MM.1S (cell line): ENCODE data around the gene DDB1.

Experiments used
- DNase-seq: peaks from one replicate; pipeline ENCODE4 v3.0.0-alpha.2; 2015
- H2AFZ ChIP-seq: fragments of 300-600 bp; sonication (generic); 2 replicates; pipeline ENCODE4 v1.6.0; 2016; ENCODE audit warnings: antibody characterized with exemption, low read length
- H3F3A ChIP-seq: fragments of 300-600 bp; sonication (generic); 2 replicates; pipeline ENCODE4 v1.6.1; 2016; ENCODE audit warnings: mild to moderate bottlenecking, antibody characterized with exemption, low read length, moderate library complexity, mixed read lengths; ENCODE audit not compliant: insufficient read depth
- H3K27ac ChIP-seq: fragments of 300-600 bp; sonication (generic); 2 replicates; pipeline ENCODE4 v1.5.1; 2016; ENCODE audit warnings: mild to moderate bottlenecking, low read length
- H3K27me3 ChIP-seq: fragments of 300-600 bp; sonication (generic); replicated peaks from 2 replicates; pipeline ENCODE4 v1.6.0; 2016; ENCODE audit warnings: low read length; ENCODE audit not compliant: insufficient read depth
- H3K36me3 ChIP-seq: fragments of 300-600 bp; sonication (generic); replicated peaks from 2 replicates; pipeline ENCODE4 v1.6.1; 2016; ENCODE audit warnings: mild to moderate bottlenecking, low read length, mixed read lengths; ENCODE audit not compliant: insufficient read depth
- H3K4me1 ChIP-seq: fragments of 300-600 bp; sonication (generic); 2 replicates; pipeline ENCODE4 v1.6.1; 2016; ENCODE audit warnings: low read length, mixed read lengths
- H3K4me2 ChIP-seq: fragments of 300-600 bp; sonication (generic); 2 replicates; pipeline ENCODE4 v1.6.0; 2016; ENCODE audit warnings: low read depth, low read length
- H3K4me3 ChIP-seq: fragments of 300-600 bp; sonication (generic); 2 replicates; pipeline ENCODE4 v1.5.1; 2016; ENCODE audit warnings: low read length, mixed read lengths
- H3K79me2 ChIP-seq: fragments of 300-600 bp; sonication (generic); 2 replicates; pipeline ENCODE4 v1.6.1; 2016; ENCODE audit warnings: mixed run types, low read length, mixed read lengths
- H3K9ac ChIP-seq: fragments of 300-600 bp; sonication (generic); 2 replicates; pipeline ENCODE4 v1.6.1; 2016; ENCODE audit warnings: low read length, mixed read lengths
- H3K9me2 ChIP-seq: fragments of 300-600 bp; sonication (generic); replicated peaks from 2 replicates; pipeline ENCODE4 v1.6.1; 2016; ENCODE audit warnings: mild to moderate bottlenecking, low read length, mixed read lengths; ENCODE audit not compliant: insufficient read depth
- H3K9me3 ChIP-seq: fragments of 300-600 bp; sonication (generic); replicated peaks from 2 replicates; pipeline ENCODE4 v1.6.1; 2016; ENCODE audit warnings: mild to moderate bottlenecking, low read length, mixed read lengths; ENCODE audit not compliant: insufficient read depth
- H4K20me1 ChIP-seq: fragments of 300-600 bp; sonication (generic); 2 replicates; pipeline ENCODE4 v1.6.1; 2016; ENCODE audit warnings: mild to moderate bottlenecking, low read length, moderate library complexity, mixed read lengths; ENCODE audit not compliant: insufficient read depth
- CTCF ChIP-seq: fragments of 300-600 bp; sonication (generic); IDR thresholded peaks from 2 replicates; pipeline ENCODE4 v1.5.1; 2016; ENCODE audit warnings: antibody characterized with exemption, low read length, mixed read lengths
- EZH2 ChIP-seq: fragments of 300-600 bp; sonication (generic); optimal IDR thresholded peaks from 2 replicates; pipeline ENCODE3; 2017; ENCODE audit warnings: low read depth, mild to moderate bottlenecking, antibody characterized with exemption, low read length, mixed read lengths
- EZH2phosphoT487 ChIP-seq: fragments of 300-600 bp; sonication (generic); IDR thresholded peaks from 2 replicates; pipeline ENCODE4 v1.6.1; 2018; ENCODE audit warnings: antibody characterized with exemption, low read length

DDB1 gene

GRCh38 chr11:61297341-61297740 is 35.6 kb downstream of the DDB1 start:
- no peak for TF ChIP-seq EZH2
- no peak for TF ChIP-seq CTCF
- TF ChIP-seq EZH2phosphoT487 = no peak
- no peak for DNase-seq
- Histone ChIP-seq H3K9me2 (no peaks in the 10 kb centered on the region), H3K4me2 (no peak overlapping the region), H3K79me2 (no peaks in the 10 kb centered on the region), H3F3A (no peaks in the 10 kb centered on the region; the same call in 1 of the 2 replicates), H2AFZ (no peak overlapping the region), H3K4me1 (no peaks in the 10 kb centered on the region), H3K27ac (no peak overlapping the region), H3K27me3 (peaks cover 10% of the 10 kb centered on the region), H3K9me3 (no peaks in the 10 kb centered on the region), H3K36me3 (peaks cover 6% of the 10 kb centered on the region; the same call in 1 of the 2 replicates), H4K20me1 (no peaks in the 10 kb centered on the region), H3K4me3 (no peak overlapping the region), H3K9ac (no peak overlapping the region)

DNA sequence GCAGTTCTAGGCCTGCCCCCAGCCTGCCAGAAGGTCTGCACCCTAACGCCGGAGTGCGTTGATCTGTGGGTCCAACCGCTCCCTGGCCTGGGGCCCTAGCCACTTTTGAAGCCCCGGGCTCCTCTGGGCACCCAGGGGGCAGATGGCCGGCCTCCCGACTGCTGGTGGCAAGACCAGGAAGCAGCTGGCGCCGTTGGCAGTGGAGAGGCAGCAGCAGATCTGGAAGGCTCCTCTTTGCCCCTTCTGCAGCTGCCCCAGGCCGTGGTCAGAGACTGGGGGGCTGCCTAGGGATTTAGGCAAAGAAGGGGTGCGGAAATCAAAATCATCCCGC is 37.3 kb downstream of the DDB1 start:
- Histone ChIP-seq H3K9me3 (no peaks in the 10 kb centered on the region), H3K36me3 (no peaks in the 10 kb centered on the region), H3K9me2 (no peaks in the 10 kb centered on the region), H3K79me2 (no peaks in the 10 kb centered on the region), H3K27ac (no peak overlapping the region), H4K20me1 (no peaks in the 10 kb centered on the region), H3K4me3 (no peak overlapping the region; the same call in 1 of the 2 replicates), H2AFZ (no peak overlapping the region), H3K9ac (no peak overlapping the region), H3F3A (no peaks in the 10 kb centered on the region; the same call in 1 of the 2 replicates), H3K4me2 (peak overlapping the region; percentile 96; the same call in 1 of the 2 replicates), H3K27me3 (peaks cover 16% of the 10 kb centered on the region), H3K4me1 (no peaks in the 10 kb centered on the region)
- no peak for DNase-seq
- TF ChIP-seq EZH2 = no peak

- H3K36me3 ChIP-seq = no peaks in the 10 kb centered on the region
- TF ChIP-seq EZH2 (no peak), CTCF (peak; percentile 25; the same call in 1 of the 2 replicates)
- H3K27me3 ChIP-seq = peaks cover 16% of the 10 kb centered on the region
- no peaks in the 10 kb centered on the region for H4K20me1 ChIP-seq
- H3K4me1 ChIP-seq = no peaks in the 10 kb centered on the region
- DNase-seq = peak; percentile 76
- no peaks in the 10 kb centered on the region for H3K79me2 ChIP-seq
- H3K9me2 ChIP-seq = no peaks in the 10 kb centered on the region
- H3K4me3 ChIP-seq = peak within 1 kb of the TSS; percentile 55
- no peaks in the 10 kb centered on the region for H3K9me3 ChIP-seq
- no peaks in the 10 kb centered on the region; the same call in 1 of the 2 replicates for H3F3A ChIP-seq
- no peak within 1 kb of the TSS for H3K27ac ChIP-seq
- H3K9ac ChIP-seq = peak within 1 kb of the TSS; percentile 42; the same call in 1 of the 2 replicates
- H2AFZ ChIP-seq = peak within 1 kb of the TSS; percentile 91
- peak within 1 kb of the TSS; percentile 96 for H3K4me2 ChIP-seq
Observed at GRCh38 chr11:61294717-61295595, 37.9 kb downstream of the DDB1 start, which contains the start of gene VWCE. VWCE (minus strand) TSS chr11:61295316; CDS start chr11:61295037, 279 bp downstream.
